ENCODE results near the gene DGKD. TPM values are rescaled to one million over a fixed set of nuclear protein-coding genes. Genes with fewer than 3 reads are reported as not detected.

DGKD gene
- total RNA-seq, 4 donors from 2014 or later = 7.0 to 55.4 (median 10.9) TPM

GRCh38 chr2:233440714-233441113, 86.4 kb downstream of the DGKD start:
- WGBS = 83% methylated on average over 6 of the region's 9 CpGs
- Histone ChIP-seq H3K36me3 (peaks cover 37% of the 10 kb centered on the region), H3K4me3 (no peak overlapping the region), H3K4me1 (no peaks in the 10 kb centered on the region), H3K27ac (no peak overlapping the region), H3K9me3 (no peaks in the 10 kb centered on the region), H3K27me3 (no peaks in the 10 kb centered on the region)
- peak in 1 of 2 donors; percentile 39 for DNase-seq (ENCODE audit: low spot score in 2 of 2)
- TF ChIP-seq CTCF (IDR thresholded peaks at IDR 0.05) (no peak), POLR2AphosphoS5 (IDR thresholded peaks at IDR 0.05) (no peak)

- Histone ChIP-seq H3K9me3 (no peaks in the 10 kb centered on the region), H3K4me1 (no peaks in the 10 kb centered on the region), H3K27me3 (no peaks in the 10 kb centered on the region), H3K36me3 (peaks cover 37% of the 10 kb centered on the region), H3K27ac (no peak overlapping the region), H3K4me3 (no peak overlapping the region)
- TF ChIP-seq EP300 (IDR thresholded peaks at IDR 0.05) = no peak
- no peak for TF ChIP-seq POLR2A (IDR thresholded peaks at IDR 0.05)
- TF ChIP-seq CTCF (IDR thresholded peaks at IDR 0.05) = no peak
- no peak for TF ChIP-seq POLR2AphosphoS5 (IDR thresholded peaks at IDR 0.05)
- 94% methylated on average over 22 of the region's 26 CpGs for WGBS
- DNase-seq (ENCODE audit: low spot score in 2 of 2) = peak; percentile 53 to 77
These were observed 87.1 kb downstream of the DGKD start for GRCh38 chr2:233441161-233442027.

DNA sequence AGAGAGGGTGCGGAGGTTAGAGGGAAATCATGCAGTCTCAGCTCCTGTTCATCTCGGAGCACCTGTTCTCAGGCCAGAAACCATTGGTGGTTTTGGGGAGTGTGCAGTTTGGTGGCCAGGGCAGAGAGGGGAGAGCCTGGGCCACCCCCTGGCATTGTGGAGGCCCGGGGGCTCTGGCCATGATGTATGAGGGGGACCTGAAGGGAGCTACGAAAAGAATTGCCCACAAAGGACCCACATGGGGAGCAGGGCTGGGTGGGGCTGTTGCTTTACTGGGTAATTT, 87.7 kb downstream of the DGKD start:
- Histone ChIP-seq H3K27ac (no peak overlapping the region), H3K27me3 (no peaks in the 10 kb centered on the region), H3K4me3 (no peak overlapping the region), H3K4me1 (no peaks in the 10 kb centered on the region), H3K9me3 (no peaks in the 10 kb centered on the region), H3K36me3 (peaks cover 37% of the 10 kb centered on the region)
- peak in 1 of 2 donors; percentile 15 for DNase-seq (ENCODE audit: low spot score in 2 of 2)
- WGBS = 88% methylated on average over 4 of the region's 4 CpGs
- TF ChIP-seq POLR2A (IDR thresholded peaks at IDR 0.05) (no peak), EP300 (IDR thresholded peaks at IDR 0.05) (no peak), POLR2AphosphoS5 (IDR thresholded peaks at IDR 0.05) (no peak), CTCF (IDR thresholded peaks at IDR 0.05) (no peak)

GRCh38 chr2:233443511-233444183, 89.4 kb downstream of the DGKD start:
- DNase-seq (ENCODE audit: low spot score in 2 of 2) = peak; percentile 77 to 86
- Histone ChIP-seq H3K9me3 (no peaks in the 10 kb centered on the region), H3K4me3 (no peak overlapping the region), H3K27me3 (no peaks in the 10 kb centered on the region), H3K36me3 (peaks cover 21% of the 10 kb centered on the region), H3K4me1 (no peaks in the 10 kb centered on the region), H3K27ac (no peak overlapping the region)
- TF ChIP-seq POLR2A (IDR thresholded peaks at IDR 0.05) (no peak), CTCF (IDR thresholded peaks at IDR 0.05) (peak; percentile 67 to 75), EP300 (IDR thresholded peaks at IDR 0.05) (no peak), POLR2AphosphoS5 (IDR thresholded peaks at IDR 0.05) (no peak)
- 61% methylated on average over 18 of the region's 18 CpGs for WGBS

GRCh38 chr2:233444501-233444900, 90.2 kb downstream of the DGKD start:
- no peak for TF ChIP-seq CTCF (IDR thresholded peaks at IDR 0.05)
- TF ChIP-seq POLR2A (IDR thresholded peaks at IDR 0.05) = no peak
- TF ChIP-seq POLR2AphosphoS5 (IDR thresholded peaks at IDR 0.05) = no peak
- TF ChIP-seq EP300 (IDR thresholded peaks at IDR 0.05) = no peak
- 99% methylated on average over 11 of the region's 11 CpGs for WGBS

More at GRCh38 chr2:233444501-233444900, 90.2 kb downstream of the DGKD start:
- H3K27me3 ChIP-seq = no peaks in the 10 kb centered on the region
- peak; percentile 48 to 60 for DNase-seq (ENCODE audit: low spot score in 2 of 2)
- H3K27ac ChIP-seq = no peak overlapping the region
- H3K36me3 ChIP-seq = peaks cover 29% of the 10 kb centered on the region
- H3K9me3 ChIP-seq = no peaks in the 10 kb centered on the region
- H3K4me1 ChIP-seq = no peaks in the 10 kb centered on the region
- no peak overlapping the region for H3K4me3 ChIP-seq

All from suprapubic skin (tissue), 4 donors.